ENCODE measurements around the gene TBC1D12.

Gene TBC1D12

GRCh38 chr10:94411304-94411703 is 9.0 kb downstream of the TBC1D12 start:
- Histone ChIP-seq H3K4me1 (ENCODE audit: insufficient read depth, low read length, severe bottlenecking) (no peaks in the 10 kb centered on the region), H3K4me3 (ENCODE audit: low read depth, low read length, poor library complexity, severe bottlenecking) (no peak overlapping the region), H3K36me3 (ENCODE audit: insufficient read depth, low read length) (no peaks in the 10 kb centered on the region), H2AFZ (ENCODE audit: low read length) (no peak overlapping the region), H3K4me2 (ENCODE audit: low read length) (no peak overlapping the region), H4K20me1 (ENCODE audit: insufficient read depth, low read length) (no peaks in the 10 kb centered on the region), H3K9me3 (ENCODE audit: low read length) (no peaks in the 10 kb centered on the region), H3K79me2 (ENCODE audit: insufficient read depth, low read length) (no peaks in the 10 kb centered on the region), H3K27me3 (ENCODE audit: insufficient read depth, low read length) (no peaks in the 10 kb centered on the region), H3F3A (ENCODE audit: insufficient read depth, low read length) (no peaks in the 10 kb centered on the region), H3K9me2 (ENCODE audit: low read depth, low read length) (no peaks in the 10 kb centered on the region), H3K27ac (ENCODE audit: low read depth, low read length, poor library complexity, severe bottlenecking) (no peak overlapping the region), H3K9ac (ENCODE audit: low read length) (no peak overlapping the region)
- TF ChIP-seq CTCF (IDR thresholded peaks at IDR 0.05; ENCODE audit: low read length), result no peak
- TF ChIP-seq EZH2 (IDR thresholded peaks at IDR 0.05; ENCODE audit: borderline replicate concordance, low read length), result no peak

- Histone ChIP-seq H2AFZ (ENCODE audit: low read length) (no peak overlapping the region), H3K4me2 (ENCODE audit: low read length) (no peak overlapping the region), H3K4me1 (ENCODE audit: insufficient read depth, low read length, severe bottlenecking) (no peaks in the 10 kb centered on the region), H3K79me2 (ENCODE audit: insufficient read depth, low read length) (no peaks in the 10 kb centered on the region), H3K36me3 (ENCODE audit: insufficient read depth, low read length) (no peaks in the 10 kb centered on the region), H3K4me3 (ENCODE audit: low read depth, low read length, poor library complexity, severe bottlenecking) (no peak overlapping the region), H3K9me3 (ENCODE audit: low read length) (no peaks in the 10 kb centered on the region), H3K9ac (ENCODE audit: low read length) (no peak overlapping the region), H3K9me2 (ENCODE audit: low read depth, low read length) (no peaks in the 10 kb centered on the region), H3F3A (ENCODE audit: insufficient read depth, low read length) (no peaks in the 10 kb centered on the region), H4K20me1 (ENCODE audit: insufficient read depth, low read length) (no peaks in the 10 kb centered on the region), H3K27me3 (ENCODE audit: insufficient read depth, low read length) (no peaks in the 10 kb centered on the region), H3K27ac (ENCODE audit: low read depth, low read length, poor library complexity, severe bottlenecking) (no peak overlapping the region)
- no peak for TF ChIP-seq CTCF (IDR thresholded peaks at IDR 0.05; ENCODE audit: low read length)
- no peak for TF ChIP-seq EZH2 (IDR thresholded peaks at IDR 0.05; ENCODE audit: borderline replicate concordance, low read length)
Measured at GRCh38 chr10:94412449-94412848, 10.1 kb downstream of the TBC1D12 start.

- TF ChIP-seq CTCF (IDR thresholded peaks at IDR 0.05; ENCODE audit: low read length), result no peak
- Histone ChIP-seq H3K4me3 (ENCODE audit: low read depth, low read length, poor library complexity, severe bottlenecking) (no peak overlapping the region), H3K9ac (ENCODE audit: low read length) (no peak overlapping the region), H3K36me3 (ENCODE audit: insufficient read depth, low read length) (no peaks in the 10 kb centered on the region), H3K27me3 (ENCODE audit: insufficient read depth, low read length) (no peaks in the 10 kb centered on the region), H3K79me2 (ENCODE audit: insufficient read depth, low read length) (no peaks in the 10 kb centered on the region), H3K4me1 (ENCODE audit: insufficient read depth, low read length, severe bottlenecking) (no peaks in the 10 kb centered on the region), H3K9me3 (ENCODE audit: low read length) (no peaks in the 10 kb centered on the region), H3K9me2 (ENCODE audit: low read depth, low read length) (no peaks in the 10 kb centered on the region), H3F3A (ENCODE audit: insufficient read depth, low read length) (no peaks in the 10 kb centered on the region), H4K20me1 (ENCODE audit: insufficient read depth, low read length) (no peaks in the 10 kb centered on the region), H2AFZ (ENCODE audit: low read length) (no peak overlapping the region), H3K27ac (ENCODE audit: low read depth, low read length, poor library complexity, severe bottlenecking) (no peak overlapping the region), H3K4me2 (ENCODE audit: low read length) (no peak overlapping the region)
Measured at GRCh38 chr10:94413361-94413760, 11.0 kb downstream of the TBC1D12 start.
